ENCODE data around the gene SLCO2A1. TPM values are rescaled to one million over a fixed set of nuclear protein-coding genes. Genes with fewer than 3 reads are reported as not detected.

SLCO2A1 gene
- total RNA-seq, 1 donor from 2014 or later, result 234 TPM

DNA sequence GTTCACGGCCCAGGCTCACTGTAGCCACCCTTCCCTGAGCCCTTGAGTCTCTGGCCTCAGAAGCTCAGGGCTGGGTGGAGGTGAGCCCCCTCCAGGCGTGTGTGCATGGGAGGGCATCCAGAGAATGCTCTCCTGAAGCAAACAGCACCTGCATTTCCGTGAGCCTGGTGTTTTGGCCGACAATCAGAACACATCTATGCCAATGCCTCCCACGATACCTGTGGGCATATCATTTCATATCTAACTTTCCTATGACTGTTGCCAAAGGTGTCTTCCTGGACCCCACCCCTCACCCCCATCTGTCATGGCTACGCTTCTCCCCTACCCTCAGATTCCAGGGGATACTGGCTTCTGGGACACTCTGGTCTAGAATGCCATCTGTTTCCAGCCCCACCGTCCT is 80.7 kb downstream of the SLCO2A1 start:
- Histone ChIP-seq H3K27ac (peak overlapping the region; percentile 36), H3K4me1 (peaks cover 16% of the 10 kb centered on the region), H3K36me3 (no peaks in the 10 kb centered on the region), H3K27me3 (no peaks in the 10 kb centered on the region), H3K9me3 (no peaks in the 10 kb centered on the region), H3K4me3 (no peak overlapping the region)
- ATAC-seq (no peak), DNase-seq (peak; percentile 44)
- TF ChIP-seq, protein P1, sequence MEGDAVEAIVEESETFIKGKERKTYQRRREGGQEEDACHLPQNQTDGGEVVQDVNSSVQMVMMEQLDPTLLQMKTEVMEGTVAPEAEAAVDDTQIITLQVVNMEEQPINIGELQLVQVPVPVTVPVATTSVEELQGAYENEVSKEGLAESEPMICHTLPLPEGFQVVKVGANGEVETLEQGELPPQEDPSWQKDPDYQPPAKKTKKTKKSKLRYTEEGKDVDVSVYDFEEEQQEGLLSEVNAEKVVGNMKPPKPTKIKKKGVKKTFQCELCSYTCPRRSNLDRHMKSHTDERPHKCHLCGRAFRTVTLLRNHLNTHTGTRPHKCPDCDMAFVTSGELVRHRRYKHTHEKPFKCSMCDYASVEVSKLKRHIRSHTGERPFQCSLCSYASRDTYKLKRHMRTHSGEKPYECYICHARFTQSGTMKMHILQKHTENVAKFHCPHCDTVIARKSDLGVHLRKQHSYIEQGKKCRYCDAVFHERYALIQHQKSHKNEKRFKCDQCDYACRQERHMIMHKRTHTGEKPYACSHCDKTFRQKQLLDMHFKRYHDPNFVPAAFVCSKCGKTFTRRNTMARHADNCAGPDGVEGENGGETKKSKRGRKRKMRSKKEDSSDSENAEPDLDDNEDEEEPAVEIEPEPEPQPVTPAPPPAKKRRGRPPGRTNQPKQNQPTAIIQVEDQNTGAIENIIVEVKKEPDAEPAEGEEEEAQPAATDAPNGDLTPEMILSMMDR (IDR thresholded peaks at IDR 0.05), result no peak
- intact Hi-C loops (cut with DNase I), result no loop called here

DNA sequence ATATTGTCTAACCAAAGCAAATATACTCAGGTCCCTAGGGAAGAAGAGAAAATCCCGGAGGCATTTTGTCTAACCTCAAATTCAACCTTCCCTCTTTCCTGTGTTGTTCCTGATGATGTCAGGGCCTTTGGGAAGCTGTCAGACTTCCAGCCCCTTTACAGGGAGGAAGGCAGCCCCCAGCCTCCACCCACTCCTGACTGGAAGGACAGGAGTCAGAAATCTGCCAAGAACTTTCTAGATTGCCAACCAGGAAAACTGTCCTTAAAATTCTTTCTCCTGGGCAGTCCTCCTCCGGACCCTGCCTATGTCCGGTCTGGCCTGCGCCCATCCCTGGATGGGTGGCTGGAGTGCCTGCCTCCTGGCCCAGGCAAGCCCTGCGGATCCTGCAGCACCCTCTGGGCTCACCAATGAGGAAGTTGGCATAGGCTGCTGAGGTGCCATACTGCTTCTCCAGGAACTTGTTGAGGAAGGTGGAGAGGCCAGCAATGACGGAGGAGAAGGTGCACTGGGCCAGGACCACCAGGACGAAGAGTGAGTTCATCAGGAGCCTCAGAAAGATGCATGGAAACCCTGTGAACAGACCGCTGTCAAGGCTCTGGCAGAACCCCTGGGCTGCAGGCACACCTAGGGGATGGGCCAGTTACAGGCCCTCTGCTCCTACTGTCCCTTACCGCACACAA is 81.5 kb downstream of the SLCO2A1 start:
- Histone ChIP-seq H3K27me3 (no peaks in the 10 kb centered on the region), H3K27ac (peak overlapping the region; percentile 36), H3K9me3 (no peaks in the 10 kb centered on the region), H3K36me3 (no peaks in the 10 kb centered on the region), H3K4me1 (peaks cover 22% of the 10 kb centered on the region), H3K4me3 (no peak overlapping the region)
- DNase-seq (peak; percentile 52), ATAC-seq (peak; percentile 6)
- intact Hi-C loops (cut with DNase I), result no loop called here
- TF ChIP-seq, protein P1 (IDR thresholded peaks at IDR 0.05), result no peak

DNA sequence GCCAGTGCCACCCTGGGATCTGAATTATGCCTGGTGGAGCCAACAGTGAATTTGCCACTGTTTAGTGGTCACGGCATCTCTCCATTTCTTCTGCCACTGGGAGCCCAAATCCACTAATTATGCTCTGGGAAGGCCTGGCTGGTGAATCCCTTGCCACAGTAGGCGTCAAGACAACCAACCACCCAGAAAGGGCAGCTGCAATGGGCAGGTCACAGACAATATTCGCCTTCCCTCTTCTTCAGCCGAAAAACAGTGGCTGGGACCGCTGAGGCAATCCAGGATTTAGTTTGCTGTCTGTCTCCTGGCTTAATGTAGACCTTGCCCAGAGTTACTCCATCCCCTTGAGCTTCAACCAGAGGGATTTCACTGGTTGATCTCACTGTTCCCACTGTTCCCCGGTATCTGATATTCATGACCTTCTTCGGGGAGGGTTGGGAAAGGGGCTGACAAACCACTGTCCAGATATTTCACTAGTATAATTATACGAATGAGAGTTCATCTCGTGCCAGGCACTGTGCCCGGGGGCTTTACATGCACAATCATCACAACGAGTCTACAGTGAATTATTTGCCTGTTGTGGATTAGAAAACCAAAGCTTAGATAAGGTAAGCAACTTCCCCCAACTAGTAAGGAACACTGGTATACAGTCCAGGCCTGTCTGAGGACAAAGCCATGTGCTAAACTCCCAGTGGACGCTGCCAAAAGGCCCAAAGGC is 84.2 kb downstream of the SLCO2A1 start:
- Histone ChIP-seq H3K4me3 (no peak overlapping the region), H3K27me3 (no peaks in the 10 kb centered on the region), H3K9me3 (no peaks in the 10 kb centered on the region), H3K36me3 (no peaks in the 10 kb centered on the region), H3K4me1 (peaks cover 29% of the 10 kb centered on the region), H3K27ac (peak overlapping the region; percentile 51)
- intact Hi-C loops (cut with DNase I), result no loop called here
- TF ChIP-seq, protein P1 (IDR thresholded peaks at IDR 0.05), result no peak
- no peak for ATAC-seq
- peak; percentile 29 for DNase-seq

DNA sequence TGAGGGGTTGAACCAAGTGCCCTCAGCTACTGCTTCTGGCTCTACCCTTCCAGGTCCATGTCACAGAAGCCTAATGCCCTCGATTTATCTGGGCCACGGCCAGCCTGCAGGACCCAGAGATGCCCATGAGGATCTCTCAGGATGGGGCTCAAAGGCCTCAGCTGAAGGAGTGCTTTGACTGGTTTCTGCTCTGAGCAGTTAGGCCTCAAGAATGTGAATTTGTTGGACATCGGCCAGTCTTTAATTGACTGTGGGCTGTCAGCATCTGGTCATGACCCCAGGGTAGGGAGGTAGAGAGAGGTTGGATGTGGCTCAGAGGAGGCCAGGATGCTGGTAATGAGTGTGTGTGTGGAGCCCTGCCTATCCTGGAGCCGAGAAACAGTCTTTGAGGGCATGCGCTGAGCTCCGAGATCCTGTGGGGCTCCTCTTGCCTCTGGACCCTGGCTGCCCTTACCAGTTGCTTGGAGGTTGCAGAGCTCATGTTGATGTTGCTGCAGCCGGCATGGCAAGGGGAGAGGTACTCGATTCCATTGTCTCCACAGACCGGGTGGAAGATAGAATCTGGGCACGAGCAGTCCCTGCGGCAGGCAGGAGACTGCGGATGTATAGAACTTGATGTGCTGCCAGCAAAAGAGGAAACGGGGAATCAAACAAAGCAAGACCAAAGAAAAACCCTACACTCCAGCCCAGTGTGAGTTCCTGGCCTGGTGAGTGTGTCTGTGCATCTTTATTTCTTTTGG is 84.9 kb downstream of the SLCO2A1 start:
- H3K4me1 ChIP-seq, result peaks cover 29% of the 10 kb centered on the region
- H3K36me3 ChIP-seq, result no peaks in the 10 kb centered on the region
- TF ChIP-seq, protein P1 (IDR thresholded peaks at IDR 0.05), result no peak
- no peak overlapping the region for H3K4me3 ChIP-seq
- no peak for DNase-seq
- intact Hi-C loops (cut with DNase I), result no loop called here
- no peaks in the 10 kb centered on the region for H3K27me3 ChIP-seq
- peak overlapping the region; percentile 67 for H3K27ac ChIP-seq
- ATAC-seq, result peak; percentile 55
- H3K9me3 ChIP-seq, result no peaks in the 10 kb centered on the region

DNA sequence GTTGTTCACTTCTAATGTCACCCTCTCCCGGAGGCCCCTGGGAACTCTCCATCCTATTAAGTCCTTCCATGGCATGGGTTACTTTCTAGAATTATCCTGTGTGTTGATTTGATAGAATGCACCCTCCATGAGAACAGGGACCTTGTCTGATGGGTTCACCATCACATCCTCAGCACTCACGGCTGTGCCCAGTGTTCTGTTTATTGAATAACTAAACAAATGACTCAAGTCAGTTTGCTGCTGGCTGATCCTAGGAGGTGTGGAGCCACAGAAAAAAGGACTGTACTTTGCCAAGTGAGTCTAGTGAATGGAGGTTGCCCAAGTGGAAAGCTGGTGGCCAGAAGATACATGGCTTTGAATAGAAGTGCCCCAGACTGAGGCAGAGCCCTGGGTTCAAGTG is 85.5 kb downstream of the SLCO2A1 start:
- no peaks in the 10 kb centered on the region for H3K36me3 ChIP-seq
- H3K4me3 ChIP-seq, result no peak overlapping the region
- H3K4me1 ChIP-seq, result peaks cover 29% of the 10 kb centered on the region
- ATAC-seq (no peak), DNase-seq (no peak)
- H3K27me3 ChIP-seq, result no peaks in the 10 kb centered on the region
- no peaks in the 10 kb centered on the region for H3K9me3 ChIP-seq
- intact Hi-C loops (cut with DNase I), result no loop called here
- H3K27ac ChIP-seq, result peak overlapping the region; percentile 67
- TF ChIP-seq, protein P1 (IDR thresholded peaks at IDR 0.05), result no peak

All from upper lobe of right lung (tissue), 1 donor.